Activated naive CD4-positive, alpha-beta T cell treated with anti-CD3 and anti-CD28 coated beads, Interleukin-2, amount 50 U/mL, for 72 hours (primary cell): ENCODE data around the gene NDOR1. TPM values are rescaled to one million over a fixed set of nuclear protein-coding genes. Genes with fewer than 3 reads are reported as not detected.
"Not testable (repeated sequence)": the region's sequence is repeated elsewhere in the genome, so short reads cannot be mapped to it uniquely, and the experiment has no call there.

ENCODE experiments used
- ATAC-seq, 2 donors: fragments of 150-1000 bp; cut with Tn5 transposase; 2 replicates each; pipeline ENCODE4 v1.10.0; 2021; ENCODE audit warnings: mild to moderate bottlenecking in 2 of 2, moderate library complexity in 2 of 2
- DNase-seq, 2 donors: peaks; one replicate each; pipeline ENCODE4 v3.0.0; 2021 to 2022; ENCODE audit warnings: low spot score in 2 of 2
- H3K27ac Mint-ChIP-seq, 2 donors: one replicate each; pipeline ENCODE4 v1.8.0; 2022; ENCODE audit warnings: mild to moderate bottlenecking in 2 of 2, mixed read lengths in 2 of 2
- H3K36me3 Mint-ChIP-seq, 2 donors: one replicate each; pipeline ENCODE4 v1.8.0; 2022; ENCODE audit warnings: mixed read lengths in 2 of 2
- H3K9me3 Mint-ChIP-seq, 2 donors: one replicate each; pipeline ENCODE4 v1.8.0; 2022; ENCODE audit warnings: mixed read lengths in 2 of 2
- total RNA-seq, 2 donors: library from RNA; stranded (reverse); gene quantifications; one replicate each; pipeline ENCODE4 v1.2.3, GENCODE V29; 2022

The NDOR1 gene
- total RNA-seq, 2 donors from 2014 or later: 31.7 to 48.5 TPM

DNA sequence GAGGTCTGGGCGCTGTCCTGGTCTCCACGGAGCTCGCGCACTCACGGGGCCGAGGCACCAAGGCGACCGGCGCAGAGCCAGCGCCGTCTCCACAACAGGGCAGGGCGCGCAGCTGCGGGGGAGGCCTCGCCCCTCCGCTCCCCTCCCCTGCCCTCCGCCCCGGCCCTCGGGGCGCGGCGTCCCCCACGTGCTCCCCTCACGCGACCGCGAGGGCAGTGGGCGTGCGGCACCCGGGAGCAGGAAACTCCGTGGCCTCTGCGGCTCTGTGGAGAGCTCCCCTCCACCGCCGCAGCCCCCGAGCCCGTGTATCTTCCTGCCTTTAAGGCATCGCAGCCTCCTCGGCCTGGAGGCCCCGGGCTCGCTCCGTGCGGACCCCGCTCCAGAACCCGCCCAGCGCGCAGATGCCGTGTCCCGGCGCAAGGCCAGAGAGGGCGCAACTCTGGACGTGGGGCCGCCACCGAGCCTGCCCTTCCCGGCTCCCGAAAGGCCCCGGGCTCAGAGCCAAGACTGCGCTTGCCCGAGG, 34.9 kb downstream of the NDOR1 start:
- peak; percentile 22 to 30 for ATAC-seq
- Mint-ChIP-seq H3K27ac (peak overlapping the region in 1 of 2 donors; percentile 93), H3K36me3 (peaks cover 15 to 18% of the 10 kb centered on the region in 2 donors), H3K9me3 (no peaks in the 10 kb centered on the region)
- DNase-seq: peak in 1 of 2 donors; percentile 66

DNA sequence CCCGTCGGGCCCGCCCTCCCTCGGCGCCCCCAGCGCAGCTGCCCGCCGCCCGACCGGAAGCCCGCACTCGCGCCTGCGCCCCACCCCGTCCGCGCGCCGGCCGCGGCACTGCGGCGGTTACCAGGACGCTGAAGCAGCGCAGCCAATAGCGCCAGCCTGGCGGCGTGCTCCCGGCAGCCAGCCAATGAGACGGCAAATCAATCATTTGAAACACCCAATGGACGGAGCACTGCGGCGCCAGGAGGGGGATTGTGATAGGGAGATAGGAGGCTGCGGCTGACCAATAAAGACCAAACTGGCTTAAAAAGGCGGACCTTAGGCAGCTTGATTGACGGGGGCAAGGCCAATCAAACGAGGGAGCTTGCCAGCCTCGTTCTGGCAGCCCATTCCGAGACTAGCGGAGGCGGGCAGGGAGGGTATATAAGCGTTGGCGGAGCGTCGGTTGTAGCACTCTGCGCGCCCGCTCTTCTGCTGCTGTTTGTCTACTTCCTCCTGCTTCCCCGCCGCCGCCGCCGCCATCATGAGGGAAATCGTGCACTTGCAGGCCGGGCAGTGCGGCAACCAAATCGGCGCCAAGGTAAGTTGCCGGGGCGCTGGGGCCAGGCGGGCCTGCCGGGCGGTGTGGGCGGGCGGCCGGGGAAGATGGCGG, 35.5 kb downstream of the NDOR1 start, which contains the start of gene TUBB4B:
Gene TUBB4B, plus strand, starts transcription at position 447 of the 649 bp plus-strand sequence. Its CDS starts 74 bp downstream, at position 521.
- DNase-seq: peak; percentile 96 to 100
- peak; percentile 67 to 79 for ATAC-seq
- Mint-ChIP-seq H3K36me3 (peaks cover 15 to 18% of the 10 kb centered on the region in 2 donors), H3K9me3 (no peaks in the 10 kb centered on the region), H3K27ac (peak within 1 kb of the TSS; percentile 93 to 100)

DNA sequence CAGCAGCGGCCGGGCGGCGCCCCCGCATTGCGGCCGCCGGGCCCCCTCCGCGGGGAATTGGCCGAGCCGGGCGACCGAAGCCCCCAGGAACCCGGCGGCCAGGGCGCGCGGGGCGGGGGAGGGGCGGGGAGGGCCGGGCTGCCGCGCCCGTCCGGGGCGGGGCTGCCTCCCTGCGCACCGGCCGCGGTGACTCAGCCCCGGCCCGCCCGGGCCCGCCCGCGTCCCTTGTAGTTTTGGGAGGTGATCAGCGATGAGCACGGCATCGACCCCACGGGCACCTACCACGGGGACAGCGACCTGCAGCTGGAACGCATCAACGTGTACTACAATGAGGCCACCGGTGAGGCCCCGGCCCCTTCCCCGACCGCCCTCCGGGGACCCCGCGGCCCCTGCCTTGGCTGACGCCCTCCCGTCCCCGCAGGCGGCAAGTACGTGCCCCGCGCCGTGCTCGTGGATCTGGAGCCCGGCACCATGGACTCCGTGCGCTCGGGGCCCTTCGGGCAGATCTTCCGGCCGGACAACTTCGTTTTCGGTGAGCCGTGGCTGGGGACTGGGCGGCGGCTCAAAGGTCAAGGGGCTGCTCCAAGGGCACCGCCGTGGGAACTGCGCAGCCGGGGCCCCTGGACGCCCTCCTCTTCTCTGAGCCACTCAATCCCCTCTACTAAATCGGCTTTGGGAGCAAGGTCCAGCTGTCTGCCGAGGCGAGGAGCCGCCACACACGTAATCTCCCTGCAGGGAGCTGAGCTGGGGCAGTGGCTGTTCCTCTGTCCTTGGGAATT, 36.2 kb downstream of the NDOR1 start:
- peaks cover 15 to 18% of the 10 kb centered on the region in 2 donors for H3K36me3 Mint-ChIP-seq

DNA sequence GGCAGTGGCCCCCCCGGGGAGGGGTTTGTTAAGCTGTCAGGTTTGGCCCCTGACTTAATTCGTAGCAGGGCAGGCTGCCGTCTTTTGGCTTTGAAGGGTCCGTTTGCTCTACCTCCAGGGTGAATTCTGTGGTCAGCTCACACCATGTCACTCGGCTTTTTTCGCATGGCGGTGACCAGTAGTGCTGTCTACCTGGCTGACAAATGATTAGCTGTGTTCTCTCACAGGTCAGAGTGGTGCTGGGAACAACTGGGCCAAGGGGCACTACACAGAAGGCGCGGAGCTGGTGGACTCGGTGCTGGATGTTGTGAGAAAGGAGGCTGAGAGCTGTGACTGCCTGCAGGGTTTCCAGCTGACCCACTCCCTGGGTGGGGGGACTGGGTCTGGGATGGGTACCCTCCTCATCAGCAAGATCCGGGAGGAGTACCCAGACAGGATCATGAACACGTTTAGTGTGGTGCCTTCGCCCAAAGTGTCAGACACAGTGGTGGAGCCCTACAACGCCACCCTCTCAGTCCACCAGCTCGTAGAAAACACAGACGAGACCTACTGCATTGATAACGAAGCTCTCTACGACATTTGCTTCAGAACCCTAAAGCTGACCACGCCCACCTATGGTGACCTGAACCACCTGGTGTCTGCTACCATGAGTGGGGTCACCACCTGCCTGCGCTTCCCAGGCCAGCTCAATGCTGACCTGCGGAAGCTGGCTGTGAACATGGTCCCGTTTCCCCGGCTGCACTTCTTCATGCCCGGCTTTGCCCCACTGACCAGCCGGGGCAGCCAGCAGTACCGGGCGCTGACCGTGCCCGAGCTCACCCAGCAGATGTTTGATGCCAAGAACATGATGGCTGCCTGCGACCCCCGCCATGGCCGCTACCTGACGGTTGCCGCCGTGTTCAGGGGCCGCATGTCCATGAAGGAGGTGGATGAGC, 37.0 kb downstream of the NDOR1 start:
- H3K27ac Mint-ChIP-seq: peak overlapping the region; percentile 82 to 97
- no peak for ATAC-seq
- no peak for DNase-seq
- peaks cover 15 to 18% of the 10 kb centered on the region in 2 donors for H3K36me3 Mint-ChIP-seq
- no peaks in the 10 kb centered on the region for H3K9me3 Mint-ChIP-seq

More for the DNA sequence above, 36.2 kb downstream of the NDOR1 start:
- peak overlapping the region; percentile 93 to 97 for H3K27ac Mint-ChIP-seq
- H3K9me3 Mint-ChIP-seq: no peaks in the 10 kb centered on the region
- peak; percentile 24 to 33 for ATAC-seq
- peak; percentile 62 to 76 for DNase-seq

DNA sequence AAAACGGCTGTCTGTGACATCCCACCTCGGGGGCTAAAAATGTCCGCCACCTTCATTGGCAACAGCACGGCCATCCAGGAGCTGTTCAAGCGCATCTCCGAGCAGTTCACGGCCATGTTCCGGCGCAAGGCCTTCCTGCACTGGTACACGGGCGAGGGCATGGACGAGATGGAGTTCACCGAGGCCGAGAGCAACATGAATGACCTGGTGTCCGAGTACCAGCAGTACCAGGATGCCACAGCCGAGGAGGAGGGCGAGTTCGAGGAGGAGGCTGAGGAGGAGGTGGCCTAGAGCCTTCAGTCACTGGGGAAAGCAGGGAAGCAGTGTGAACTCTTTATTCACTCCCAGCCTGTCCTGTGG, 37.7 kb downstream of the NDOR1 start:
- not testable (repeated sequence) for ATAC-seq, DNase-seq, H3K9me3 Mint-ChIP-seq
- peak overlapping the region; percentile 82 to 97 for H3K27ac Mint-ChIP-seq
- H3K36me3 Mint-ChIP-seq: peaks cover 15 to 18% of the 10 kb centered on the region in 2 donors

DNA sequence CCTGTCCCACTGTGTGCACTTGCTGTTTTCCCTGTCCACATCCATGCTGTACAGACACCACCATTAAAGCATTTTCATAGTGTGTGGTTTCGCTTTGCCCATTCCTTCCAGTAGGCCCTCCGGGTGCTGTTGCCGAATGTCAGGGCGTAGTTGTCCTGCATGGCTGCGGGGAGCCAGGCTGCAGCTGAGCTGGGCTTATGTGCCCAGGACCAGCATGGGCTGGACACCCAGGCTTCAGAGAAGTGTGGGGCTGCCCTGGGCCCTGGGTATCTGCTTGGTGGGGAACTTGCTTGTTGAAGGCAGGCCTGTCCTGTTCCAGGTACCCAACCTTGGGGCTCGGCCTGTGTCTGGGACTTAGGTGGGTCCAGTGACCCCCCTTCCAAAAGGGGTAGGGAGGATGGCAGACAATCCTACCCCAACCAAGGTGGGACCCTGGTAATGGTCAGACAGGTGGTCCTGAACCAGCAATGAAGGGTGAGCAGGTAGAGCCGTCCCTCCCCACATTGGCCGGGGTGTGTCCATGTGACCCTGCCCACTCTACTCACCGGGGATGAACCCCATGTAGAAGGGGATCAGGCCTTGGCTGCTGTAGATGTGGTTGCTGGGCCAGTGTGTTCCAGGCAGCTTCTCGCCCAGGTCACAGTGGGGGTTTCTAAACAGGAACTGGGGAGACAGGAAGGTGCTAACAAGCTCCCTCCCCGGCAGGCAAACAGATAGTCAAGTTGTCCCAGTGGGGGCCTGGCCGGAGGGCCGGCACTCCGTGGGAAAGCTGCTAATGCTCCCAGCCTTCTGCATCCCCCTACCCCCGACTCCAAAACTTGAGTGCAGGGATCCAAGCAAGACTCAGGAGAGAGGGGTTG, 38.4 kb downstream of the NDOR1 start:
- Mint-ChIP-seq H3K9me3 (no peaks in the 10 kb centered on the region), H3K27ac (peak overlapping the region; percentile 82 to 97), H3K36me3 (peaks cover 15 to 16% of the 10 kb centered on the region in 2 donors)
- no peak for ATAC-seq
- no peak for DNase-seq

DNA sequence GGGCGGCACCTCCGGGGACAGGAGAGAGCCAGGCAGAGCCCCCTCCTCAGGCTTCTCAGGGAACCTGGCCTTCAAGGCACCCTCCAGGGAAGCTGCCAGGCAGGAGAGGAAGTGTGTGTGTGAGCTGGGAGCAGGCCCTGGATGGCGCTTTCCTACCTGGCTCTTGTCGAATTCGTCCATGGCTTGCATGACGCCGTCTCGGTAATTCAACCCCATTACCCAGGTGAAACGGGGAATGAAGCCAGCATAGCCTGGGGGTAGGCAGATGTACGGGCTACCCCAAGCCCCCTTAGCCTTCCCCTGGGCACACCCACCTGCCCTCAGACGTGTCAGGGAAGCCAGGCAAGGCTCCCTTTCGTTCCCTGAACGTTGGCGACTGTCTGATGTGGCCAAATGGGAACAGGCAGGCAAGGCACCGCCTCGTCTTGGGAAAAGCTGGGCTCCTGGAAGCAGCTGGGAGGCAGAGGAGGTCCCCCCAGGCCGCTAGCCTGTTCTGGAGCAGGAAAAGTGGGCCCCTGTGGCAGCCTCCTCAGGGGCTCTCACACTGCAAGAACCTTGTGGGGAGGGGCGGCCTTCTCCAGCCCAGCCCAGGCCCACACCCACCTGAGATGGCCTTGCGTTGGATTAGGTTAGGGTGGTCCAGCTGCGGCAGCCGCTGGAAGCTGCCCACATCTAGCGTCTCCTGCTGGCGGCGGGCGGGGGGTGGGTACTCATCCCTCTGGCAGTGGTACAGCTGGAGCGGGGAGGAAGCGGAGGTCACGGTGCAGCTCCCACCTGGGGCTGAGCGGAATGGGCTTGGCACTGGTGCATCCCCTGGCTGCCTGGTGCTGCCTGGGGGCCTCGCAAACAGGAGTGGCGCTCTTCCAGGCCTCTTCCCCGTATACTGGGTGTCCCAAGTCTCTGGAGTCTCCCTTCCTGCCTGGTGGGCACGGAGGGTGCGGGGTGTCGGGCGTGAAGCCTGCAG, 39.3 kb downstream of the NDOR1 start:
- Mint-ChIP-seq H3K27ac (peak overlapping the region; percentile 82 to 97), H3K36me3 (peaks cover 14 to 15% of the 10 kb centered on the region in 2 donors), H3K9me3 (no peaks in the 10 kb centered on the region)
- DNase-seq (no peak), ATAC-seq (no peak)

DNA sequence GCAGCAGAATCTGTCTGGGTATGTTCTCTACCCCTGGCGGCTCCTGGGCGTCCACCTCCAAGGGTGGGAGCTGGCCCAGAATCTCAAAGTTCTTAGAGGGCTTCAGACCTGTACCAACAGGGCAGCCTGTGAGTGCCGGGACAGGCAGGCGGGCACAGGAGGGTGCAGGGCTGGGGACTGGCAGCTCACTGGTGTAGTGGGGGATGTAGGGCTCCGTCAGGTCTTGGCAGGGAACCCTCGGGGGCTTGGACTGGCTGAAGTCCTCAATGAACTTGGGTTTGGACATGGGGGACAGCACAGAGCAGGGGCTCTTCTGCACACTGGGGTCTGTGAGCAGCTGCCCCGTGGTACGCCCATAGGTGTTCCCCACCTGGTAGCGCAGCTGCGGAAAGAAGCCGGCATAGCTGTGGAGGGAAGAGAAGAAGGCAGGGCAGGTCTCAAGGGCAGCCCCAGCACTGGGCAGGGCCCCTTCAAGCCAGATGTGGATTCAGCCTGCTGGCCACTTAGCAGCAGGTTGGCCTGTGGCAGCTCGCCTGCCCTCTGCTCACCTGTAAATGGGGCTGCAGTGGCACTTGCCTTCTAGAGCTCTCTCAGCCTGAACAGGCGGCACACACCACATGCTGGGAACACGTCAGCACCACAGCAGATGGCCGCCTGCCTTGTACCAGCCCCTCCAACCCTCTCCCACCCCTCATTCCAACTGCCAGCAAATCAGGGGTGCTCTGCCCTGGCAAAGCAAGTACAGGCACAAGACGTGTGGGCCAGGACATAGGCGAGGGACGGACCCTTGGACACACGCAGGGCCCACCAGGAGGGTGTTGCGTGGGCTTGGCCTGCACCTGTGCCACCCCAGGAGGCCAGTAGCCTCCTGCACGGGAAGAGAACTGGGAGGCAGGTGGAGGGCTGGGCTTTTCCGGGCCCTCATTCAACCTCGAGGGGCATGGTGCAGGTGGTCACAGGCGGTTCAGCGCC, 40.2 kb downstream of the NDOR1 start:
- peak in 1 of 2 donors; percentile 56 for DNase-seq

DNA sequence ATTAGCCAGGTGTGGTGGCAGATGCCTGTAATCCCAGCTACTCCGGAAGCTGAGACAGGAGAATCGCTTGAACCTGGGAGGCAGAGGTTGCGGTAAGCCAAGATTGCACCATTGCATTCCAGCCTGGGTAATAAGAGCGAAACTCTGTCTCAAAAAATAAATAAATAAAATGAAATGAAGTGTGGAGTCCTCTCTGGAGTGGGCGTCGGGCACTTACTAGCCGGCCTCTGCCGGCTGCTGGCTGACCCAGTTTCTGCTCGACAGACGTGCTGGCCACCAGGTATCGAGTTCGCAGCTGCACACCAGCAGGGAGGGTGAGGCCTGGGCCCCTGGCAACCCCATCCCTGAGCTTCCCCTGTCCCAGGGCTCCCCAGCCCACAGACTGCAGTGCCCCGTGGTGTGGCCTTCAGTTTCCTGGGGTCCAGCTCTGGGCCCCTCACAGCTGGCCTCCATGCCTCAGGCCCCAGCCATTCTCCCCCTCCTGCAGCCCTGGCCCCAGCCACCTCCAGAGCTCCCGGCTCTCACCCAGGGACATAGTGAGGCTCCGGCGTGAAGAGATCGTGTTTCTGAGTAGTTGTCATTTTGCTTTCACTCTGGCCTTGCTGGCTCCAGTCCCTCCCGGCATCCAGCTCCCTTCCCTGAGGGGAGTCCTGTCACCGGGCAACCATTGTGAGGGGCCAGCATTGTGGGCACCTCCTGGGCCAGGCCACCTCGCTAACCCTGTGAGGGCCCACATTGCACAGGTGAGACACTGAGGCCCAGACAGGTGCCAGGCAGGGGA, 41.8 kb downstream of the NDOR1 start:
- ATAC-seq (peak in 1 of 2 donors; percentile 6), DNase-seq (peak in 1 of 2 donors; percentile 55)
- H3K27ac Mint-ChIP-seq: no peak overlapping the region
- no peaks in the 10 kb centered on the region for H3K9me3 Mint-ChIP-seq
- H3K36me3 Mint-ChIP-seq: peaks cover 9 to 10% of the 10 kb centered on the region in 2 donors

More for the DNA sequence above, 40.2 kb downstream of the NDOR1 start:
- no peak for ATAC-seq
- no peaks in the 10 kb centered on the region for H3K9me3 Mint-ChIP-seq
- peaks cover 14 to 15% of the 10 kb centered on the region in 2 donors for H3K36me3 Mint-ChIP-seq
- H3K27ac Mint-ChIP-seq: peak overlapping the region; percentile 14 to 97

DNA sequence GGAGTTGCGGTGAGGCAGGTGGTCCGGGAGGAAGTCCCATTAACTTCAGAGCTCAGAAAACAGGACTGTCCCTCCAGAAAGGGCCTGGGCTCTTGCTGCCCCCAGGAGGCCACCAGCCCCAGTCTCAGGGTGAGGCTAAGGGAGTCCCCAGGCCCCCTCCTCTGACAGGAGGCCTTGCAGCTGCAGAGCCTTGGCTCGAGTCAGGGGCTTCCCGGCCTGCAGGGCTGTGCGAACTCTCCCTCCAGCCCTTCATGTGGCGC, 42.3 kb downstream of the NDOR1 start:
- H3K9me3 Mint-ChIP-seq: no peaks in the 10 kb centered on the region
- H3K27ac Mint-ChIP-seq: no peak overlapping the region
- no peak for DNase-seq
- no peak for ATAC-seq
- H3K36me3 Mint-ChIP-seq: peaks cover 4 to 5% of the 10 kb centered on the region in 2 donors

DNA sequence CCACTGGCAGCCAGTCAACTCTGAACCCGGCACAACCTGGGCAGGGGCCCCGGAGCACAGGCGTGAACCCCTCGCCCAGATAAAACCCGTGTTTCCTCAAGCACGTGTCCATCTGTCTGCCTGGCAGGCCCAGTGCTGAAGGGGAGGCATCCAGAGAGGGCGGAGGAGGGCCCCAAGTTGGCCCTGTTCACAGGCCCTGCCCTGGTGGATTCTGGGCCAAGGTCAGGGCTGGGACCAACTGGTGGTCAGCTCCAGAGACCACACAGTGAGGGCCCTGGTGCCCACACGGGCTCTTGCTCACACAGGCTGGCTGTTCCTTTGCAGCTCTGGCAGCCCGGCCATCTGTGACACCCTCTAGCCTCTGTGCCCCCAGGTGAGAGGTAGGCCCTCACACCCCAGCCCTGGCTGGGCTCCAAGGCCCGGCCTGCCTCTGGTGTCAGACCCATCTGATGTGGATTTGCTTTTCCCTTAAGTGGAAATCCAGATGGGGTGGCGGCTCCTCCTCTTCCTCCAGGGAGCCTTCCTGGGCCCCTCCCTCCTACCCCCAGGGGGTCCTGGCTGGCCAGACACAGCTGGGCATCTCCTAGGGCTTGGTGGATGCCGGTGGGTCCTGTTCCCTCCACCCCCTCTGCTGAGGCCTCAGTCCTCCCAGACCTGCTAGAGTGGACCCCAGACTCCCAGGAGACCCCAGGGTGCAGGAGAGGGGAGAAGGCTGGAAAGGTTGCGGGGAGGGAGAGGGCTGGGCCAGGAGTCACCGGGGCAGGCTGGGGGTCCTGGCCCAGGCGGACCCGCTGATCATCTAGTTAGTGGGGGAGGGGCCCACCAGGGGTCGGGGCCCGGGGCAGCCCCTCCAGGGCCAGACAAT, 45.1 kb downstream of the NDOR1 start:
- DNase-seq: no peak
- peaks cover 0 to 4% of the 10 kb centered on the region in 2 donors for H3K36me3 Mint-ChIP-seq
- no peak for ATAC-seq
- no peak overlapping the region for H3K27ac Mint-ChIP-seq
- H3K9me3 Mint-ChIP-seq: no peaks in the 10 kb centered on the region

DNA sequence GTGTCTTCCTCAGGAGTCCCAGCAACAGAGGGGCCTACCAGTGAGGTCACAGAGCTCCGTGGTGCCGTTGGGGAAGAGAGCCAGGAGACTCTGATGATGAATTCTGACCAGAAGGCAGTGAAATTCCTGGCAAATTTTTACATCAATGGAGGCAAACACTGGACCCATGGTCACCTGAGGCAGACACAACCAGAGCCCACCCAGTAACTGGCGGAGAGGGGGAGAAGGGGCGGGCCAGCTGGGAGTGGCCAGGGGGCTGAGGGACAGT, 45.6 kb downstream of the NDOR1 start, which contains the start of gene STPG3:
Gene STPG3, plus strand, starts transcription at position 93 of the 268 bp plus-strand sequence. Its CDS starts 1 bp downstream, at position 94.
- Mint-ChIP-seq H3K27ac (no peak within 1 kb of the TSS), H3K36me3 (peaks cover 0 to 10% of the 10 kb centered on the region in 2 donors), H3K9me3 (no peaks in the 10 kb centered on the region)
- ATAC-seq (no peak), DNase-seq (no peak)
